Upper lobe of left lung (tissue), 4 donors: ENCODE results near the gene RASSF5.

Experiments used
- CTCF ChIP-seq, 6 experiments: fragments of 450-650 bp in 4 of 6; fragments of 200-600 bp in 2 of 6; sonication (generic) in 2 of 6; IDR thresholded peaks; one replicate each; pipeline ENCODE4 v1.5.1; 2016 to 2019; ENCODE audit warnings: antibody characterized with exemption in 6 of 6
- EP300 ChIP-seq, 4 donors: sonication (generic); formaldehyde crosslinking; IDR thresholded peaks; one replicate each; pipeline ENCODE4 v1.5.1; 2017; ENCODE audit warnings: antibody characterized with exemption in 4 of 4, control low read depth in 2 of 4
- POLR2A ChIP-seq, 4 donors: fragments of 450-650 bp; IDR thresholded peaks; one replicate each; pipeline ENCODE4 v1.5.1; 2016 to 2017; ENCODE audit warnings: antibody characterized with exemption in 4 of 4, mild to moderate bottlenecking in 2 of 4
- POLR2AphosphoS5 ChIP-seq, 2 donors: sonication (generic); formaldehyde crosslinking; IDR thresholded peaks; one replicate each; pipeline ENCODE4 v1.5.1; 2017; ENCODE audit warnings: antibody characterized with exemption in 2 of 2

GRCh38 chr1:206472886-206473285, 34.4 kb upstream of the RASSF5 start:
- TF ChIP-seq CTCF (IDR thresholded peaks at IDR 0.05), result no peak
- no peak for TF ChIP-seq POLR2AphosphoS5 (IDR thresholded peaks at IDR 0.05)
- no peak for TF ChIP-seq POLR2A (IDR thresholded peaks at IDR 0.05)
- no peak for TF ChIP-seq EP300 (IDR thresholded peaks at IDR 0.05)
